OCI-LY7 (cell line): ENCODE data around the gene ZNF469. TPM values are rescaled to one million over a fixed set of nuclear protein-coding genes. Genes with fewer than 3 reads are reported as not detected.

ENCODE experiments used
- BruUV-seq: library from RNA; stranded (reverse); fragments of 400-500 nt; replicated peaks from 2 replicates; lab custom pipeline; 2021; lab: Mats Ljungman, UMichigan
- CTCF ChIA-PET: fragments of 300-600 bp; sonication (Branson Sonifier 250); formaldehyde crosslinking; loops from one replicate; lab custom pipeline; 2022; ENCODE audit warnings: antibody characterized with exemption; ENCODE audit not compliant: unreplicated experiment; lab: Charles Lee
- POLR2A ChIA-PET: fragments of 300-600 bp; sonication (Branson Sonifier 250); formaldehyde crosslinking; loops from one replicate; lab custom pipeline; 2022; ENCODE audit warnings: antibody characterized with exemption; lab: Charles Lee
- DNase-seq: peaks from one replicate; pipeline ENCODE4 v3.0.0-alpha.2; 2015; ENCODE audit warnings: low spot score
- H2AFZ ChIP-seq: fragments of 200-600 bp; sonication (generic), shearing (Covaris generic); 2 replicates; pipeline ENCODE4 v1.6.1; 2014; ENCODE audit warnings: mild to moderate bottlenecking, antibody characterized with exemption, low read length, moderate library complexity
- H3K27ac ChIP-seq: fragments of 200-600 bp; sonication (generic); 2 replicates; pipeline ENCODE4 v1.5.1; 2014; ENCODE audit warnings: mixed run types, low read depth, mild to moderate bottlenecking, moderate library complexity, low read length, inconsistent platforms; ENCODE audit not compliant: poor library complexity, severe bottlenecking
- H3K36me3 ChIP-seq: fragments of 200-600 bp; sonication (generic); 2 replicates; pipeline ENCODE4 v1.6.1; 2014; ENCODE audit warnings: mild to moderate bottlenecking, antibody characterized with exemption, low read length, moderate library complexity, mixed read lengths; ENCODE audit not compliant: insufficient read depth
- H3K4me1 ChIP-seq: fragments of 200-600 bp; sonication (generic); 2 replicates; pipeline ENCODE4 v1.5.1; 2014; ENCODE audit warnings: mild to moderate bottlenecking, low read length; ENCODE audit not compliant: insufficient read depth, poor library complexity, severe bottlenecking
- H3K4me2 ChIP-seq: fragments of 200-600 bp; sonication (generic); 2 replicates; pipeline ENCODE4 v1.6.1; 2014; ENCODE audit warnings: mild to moderate bottlenecking, low read length
- H3K4me3 ChIP-seq: fragments of 200-600 bp; sonication (generic); 2 replicates; pipeline ENCODE4 v1.5.1; 2014; ENCODE audit warnings: mild to moderate bottlenecking, low read depth, low read length; ENCODE audit not compliant: poor library complexity, severe bottlenecking
- H3K79me2 ChIP-seq: fragments of 200-600 bp; sonication (generic); 2 replicates; pipeline ENCODE4 v1.6.1; 2016; ENCODE audit warnings: low read depth, mild to moderate bottlenecking, low read length, moderate library complexity, mixed read lengths; ENCODE audit not compliant: insufficient read depth
- H3K9me2 ChIP-seq: fragments of 200-600 bp; sonication (generic); 2 replicates; pipeline ENCODE4 v1.6.1; 2016; ENCODE audit warnings: mild to moderate bottlenecking, low read length, mixed read lengths; ENCODE audit not compliant: insufficient read depth
- H3K9me3 ChIP-seq: fragments of 200-600 bp; sonication (generic); 2 replicates; pipeline ENCODE4 v1.6.1; 2014; ENCODE audit warnings: mild to moderate bottlenecking, mixed run types, low read length, mixed read lengths
- H4K20me1 ChIP-seq: fragments of 200-600 bp; sonication (generic); 2 replicates; pipeline ENCODE4 v1.6.1; 2014; ENCODE audit warnings: mild to moderate bottlenecking, antibody characterized with exemption, low read length, moderate library complexity, mixed read lengths; ENCODE audit not compliant: insufficient read depth
- CTCF ChIP-seq: fragments of 200-600 bp; sonication (generic); conservative IDR thresholded peaks from 2 replicates; pipeline ENCODE4 v1.5.1; 2014; ENCODE audit warnings: mild to moderate bottlenecking, antibody characterized with exemption, low read length, moderate library complexity, mixed read lengths
- EZH2phosphoT487 ChIP-seq: fragments of 200-600 bp; sonication (generic); IDR thresholded peaks from 2 replicates; pipeline ENCODE4 v1.6.1; 2018; ENCODE audit warnings: low read depth, borderline replicate concordance, mild to moderate bottlenecking, mixed run types, antibody characterized with exemption, low read length, moderate library complexity, mixed read lengths
- intact Hi-C: fragments of 100-400 bp; cut with micrococcal nuclease; formaldehyde crosslinking; loops from one replicate; pipeline ENCODE4 v1.10.0; 2022; ENCODE audit not compliant: unreplicated experiment
- total RNA-seq, 2 experiments: library from RNA; depleted of rRNA in 1 of 2; stranded (reverse); fragments of >200 nt in 1 of 2; shearing (Covaris generic) in 1 of 2; gene quantifications; 2 replicates each; pipeline ENCODE4 v1.2.3, GENCODE V29; 2014 to 2022

ZNF469 gene
- total RNA-seq, 2 experiments from 2014 or later = under 0.01 TPM; not detected in 1

GRCh38 chr16:88384222-88385111, 1.7 kb downstream of the ZNF469 start:
- intact Hi-C loops = no loop called here
- POLR2A ChIA-PET = no interaction called here

GRCh38 chr16:88385112-88385594, 2.4 kb downstream of the ZNF469 start:
- BruUV-seq = no TSS peak
- ChIA-PET CTCF (no interaction called here), POLR2A (no interaction called here)
- Histone ChIP-seq H3K27ac (no peak overlapping the region), H3K4me2 (no peak overlapping the region), H3K4me1 (no peaks in the 10 kb centered on the region), H3K36me3 (no peaks in the 10 kb centered on the region), H3K9me3 (no peaks in the 10 kb centered on the region), H3K9me2 (no peaks in the 10 kb centered on the region), H3K4me3 (no peak overlapping the region), H4K20me1 (no peaks in the 10 kb centered on the region), H2AFZ (no peak overlapping the region), H3K79me2 (no peaks in the 10 kb centered on the region)
- no peak for TF ChIP-seq CTCF
- TF ChIP-seq EZH2phosphoT487 = no peak
- intact Hi-C loops = no loop called here
- DNase-seq = no peak

More at GRCh38 chr16:88384222-88385111, 1.7 kb downstream of the ZNF469 start:
- no peak overlapping the region for H2AFZ ChIP-seq
- H3K36me3 ChIP-seq = no peaks in the 10 kb centered on the region
- no peaks in the 10 kb centered on the region for H3K9me3 ChIP-seq
- H3K4me1 ChIP-seq = no peaks in the 10 kb centered on the region
- no peak overlapping the region for H3K27ac ChIP-seq
- no peak overlapping the region for H3K4me3 ChIP-seq
- H4K20me1 ChIP-seq = no peaks in the 10 kb centered on the region
- CTCF ChIA-PET = no interaction called here
- H3K9me2 ChIP-seq = no peaks in the 10 kb centered on the region
- no peak overlapping the region for H3K4me2 ChIP-seq
- no peak for TF ChIP-seq CTCF
- TF ChIP-seq EZH2phosphoT487 = no peak
- DNase-seq = no peak
- H3K79me2 ChIP-seq = no peaks in the 10 kb centered on the region
- no TSS peak for BruUV-seq
